H1 (cell line): ENCODE measurements around the gene RBM38. TPM values are rescaled to one million over a fixed set of nuclear protein-coding genes. Genes with fewer than 3 reads are reported as not detected.

ENCODE experiments used
- CTCF ChIA-PET: fragments of 300-600 bp; sonication (Branson Sonifier 250); formaldehyde crosslinking; loops from one replicate; lab custom pipeline; 2021; ENCODE audit not compliant: partially characterized antibody; lab: Charles Lee
- POLR2A ChIA-PET: fragments of 300-600 bp; sonication (Branson Sonifier 250); formaldehyde crosslinking; loops from one replicate; lab custom pipeline; 2021; ENCODE audit warnings: inconsistent platforms; ENCODE audit not compliant: partially characterized antibody; lab: Charles Lee
- DNase-seq, 2 experiments: peaks; one replicate each; pipeline versions ENCODE4 v3.0.0 to v3.0.0-alpha.2; 2010 to 2022; ENCODE audit warnings: low spot score in 2 of 2, low read depth in 1 of 2, mixed read lengths in 1 of 2
- FAIRE-seq: peaks from 2 replicates; lab custom pipeline; 2011; peaks lifted over from hg19 to GRCh38; lab: Jason Lieb, UNC
- H2AFZ ChIP-seq: 2 replicates; pipeline ENCODE4 v1.8.1; 2012; ENCODE audit warnings: low read length, inconsistent platforms
- H2AK5ac ChIP-seq: 2 replicates; pipeline ENCODE4 v1.6.1; 2013; ENCODE audit warnings: low read depth, low read length
- H2BK120ac ChIP-seq: replicated peaks from 2 replicates; pipeline ENCODE3; 2013; ENCODE audit warnings: low read depth, low read length, inconsistent platforms
- H2BK12ac ChIP-seq: 2 replicates; pipeline ENCODE4 v1.6.1; 2013; ENCODE audit warnings: low read depth, low read length
- H2BK15ac ChIP-seq: 2 replicates; pipeline ENCODE4 v1.6.1; 2013; ENCODE audit warnings: low read length
- H2BK20ac ChIP-seq: 2 replicates; pipeline ENCODE4 v1.6.1; 2013; ENCODE audit warnings: low read length
- H2BK5ac ChIP-seq: 2 replicates; pipeline ENCODE4 v1.6.1; 2013; ENCODE audit warnings: low read depth, low read length
- H3K14ac ChIP-seq: 2 replicates; pipeline ENCODE4 v1.6.1; 2013; ENCODE audit warnings: inconsistent platforms; ENCODE audit not compliant: insufficient read length
- H3K18ac ChIP-seq: 2 replicates; pipeline ENCODE4 v1.6.1; 2013; ENCODE audit warnings: low read length; ENCODE audit errors: extremely low read depth
- H3K23ac ChIP-seq: 2 replicates; pipeline ENCODE4 v1.6.1; 2013; ENCODE audit warnings: inconsistent platforms; ENCODE audit not compliant: insufficient read length
- H3K23me2 ChIP-seq: 2 replicates; pipeline ENCODE4 v1.6.1; 2013; ENCODE audit warnings: low read depth, low read length
- H3K27ac ChIP-seq: 2 replicates; pipeline ENCODE4 v1.6.1; 2011; ENCODE audit warnings: low read depth, low read length, inconsistent platforms
- H3K27me3 ChIP-seq, 4 experiments: replicated peaks in 1 of 4; 1 replicate in 1 of 4; 2 replicates in 3 of 4; pipeline versions ENCODE4 v1.6.1 to v1.8.1; 2011 to 2013; ENCODE audit warnings: low read length in 3 of 4, mild to moderate bottlenecking in 3 of 4, inconsistent platforms in 2 of 4, mixed read lengths in 2 of 4, moderate library complexity in 1 of 4; ENCODE audit not compliant: control insufficient read depth in 3 of 4, insufficient read depth in 3 of 4; ENCODE audit errors: extremely low read depth in 1 of 4
- H3K36me3 ChIP-seq, 4 experiments: 2 replicates each; pipeline versions ENCODE4 v1.6.1 to v1.8.1; 2011 to 2013; ENCODE audit warnings: mild to moderate bottlenecking in 4 of 4, low read length in 3 of 4, moderate library complexity in 2 of 4, control low read depth in 1 of 4, inconsistent platforms in 1 of 4; ENCODE audit not compliant: insufficient read depth in 4 of 4, control insufficient read depth in 2 of 4
- H3K4ac ChIP-seq: replicated peaks from 2 replicates; pipeline ENCODE3; 2013; ENCODE audit warnings: low read length, low read depth, mixed read lengths, inconsistent platforms; ENCODE audit not compliant: insufficient read length
- H3K4me1 ChIP-seq, 4 experiments: replicated peaks in 1 of 4; 1 replicate in 1 of 4; 2 replicates in 3 of 4; pipeline versions ENCODE4 v1.6.1 to v1.8.1; 2011 to 2013; ENCODE audit warnings: low read length in 3 of 4, inconsistent platforms in 2 of 4, mixed read lengths in 1 of 4; ENCODE audit not compliant: insufficient read depth in 4 of 4, control insufficient read depth in 3 of 4
- H3K4me2 ChIP-seq, 2 experiments: 2 replicates each; pipeline versions ENCODE4 v1.6.1 to v1.8.1; 2011 to 2013; ENCODE audit warnings: low read depth in 2 of 2, low read length in 2 of 2, control low read depth in 1 of 2, inconsistent platforms in 1 of 2, mild to moderate bottlenecking in 1 of 2; ENCODE audit not compliant: insufficient read depth in 1 of 2
- H3K4me3 ChIP-seq, 4 experiments: fragments of 200-600, 300-600 bp in 1 of 4; sonication (generic), shearing (Covaris generic), sonication (Bioruptor Twin) in 1 of 4; 2 replicates each; pipeline versions ENCODE4 v1.5.1 to v1.8.1; 2011 to 2016; ENCODE audit warnings: low read length in 4 of 4, low read depth in 3 of 4, control low read depth in 2 of 4, inconsistent platforms in 2 of 4, mild to moderate bottlenecking in 2 of 4, mixed read lengths in 1 of 4, moderate library complexity in 1 of 4; ENCODE audit not compliant: insufficient read depth in 2 of 4; ENCODE audit errors: extremely low read depth in 1 of 4
- H3K56ac ChIP-seq: replicated peaks from 2 replicates; pipeline ENCODE3; 2013; ENCODE audit warnings: low read depth, mild to moderate bottlenecking, mixed read lengths, low read length, inconsistent platforms; ENCODE audit not compliant: insufficient read length
- H3K79me1 ChIP-seq: 2 replicates; pipeline ENCODE4 v1.6.1; 2013; ENCODE audit warnings: low read depth, low read length, control low read depth
- H3K79me2 ChIP-seq, 2 experiments: 2 replicates each; pipeline versions ENCODE4 v1.6.1 to v1.8.1; 2012 to 2013; ENCODE audit warnings: low read length in 2 of 2, mild to moderate bottlenecking in 2 of 2, inconsistent platforms in 1 of 2; ENCODE audit not compliant: insufficient read depth in 2 of 2, control insufficient read depth in 1 of 2
- H3K9ac ChIP-seq, 4 experiments: replicated peaks in 1 of 4; 1 replicate in 1 of 4; 2 replicates in 3 of 4; pipeline versions ENCODE4 v1.6.1 to v1.8.1; 2011 to 2013; ENCODE audit warnings: low read depth in 3 of 4, low read length in 3 of 4, control low read depth in 2 of 4, mild to moderate bottlenecking in 2 of 4, moderate library complexity in 2 of 4, inconsistent platforms in 1 of 4; ENCODE audit errors: extremely low read depth in 1 of 4
- H3K9me3 ChIP-seq, 2 experiments: 2 replicates each; pipeline versions ENCODE4 v1.6.1 to v1.8.1; 2012 to 2013; ENCODE audit warnings: mild to moderate bottlenecking in 2 of 2, moderate library complexity in 2 of 2, control low read depth in 1 of 2, inconsistent platforms in 1 of 2, low read depth in 1 of 2, low read length in 1 of 2, mixed read lengths in 1 of 2; ENCODE audit not compliant: insufficient read depth in 2 of 2
- H4K20me1 ChIP-seq, 2 experiments: replicated peaks in 1 of 2; 2 replicates each; pipeline versions ENCODE3 to v1.8.1; 2011 to 2013; ENCODE audit warnings: inconsistent platforms in 2 of 2, low read length in 2 of 2, mild to moderate bottlenecking in 1 of 2; ENCODE audit not compliant: insufficient read depth in 2 of 2, control insufficient read depth in 1 of 2
- H4K5ac ChIP-seq: 2 replicates; pipeline ENCODE4 v1.6.1; 2013; ENCODE audit warnings: low read length, low read depth, mixed read lengths, inconsistent platforms; ENCODE audit not compliant: insufficient read length
- H4K8ac ChIP-seq: 2 replicates; pipeline ENCODE4 v1.8.0; 2013; ENCODE audit warnings: mild to moderate bottlenecking, moderate library complexity, low read length, inconsistent platforms; ENCODE audit not compliant: insufficient read depth; ENCODE audit errors: extremely low read depth
- H4K91ac ChIP-seq: replicated peaks from 2 replicates; pipeline ENCODE3; 2013; ENCODE audit warnings: low read length, mixed read lengths, inconsistent platforms; ENCODE audit not compliant: insufficient read length
- CHD1 ChIP-seq: IDR thresholded peaks from 2 replicates; pipeline ENCODE4 v1.6.1; 2012; ENCODE audit warnings: low read depth, low read length, improper control_type of control experiment
- CTBP2 ChIP-seq: IDR thresholded peaks from 2 replicates; pipeline ENCODE4 v1.7.0; 2011; ENCODE audit warnings: borderline replicate concordance, mild to moderate bottlenecking, moderate library complexity, mixed read lengths, low read length; ENCODE audit not compliant: insufficient read depth, insufficient read length
- GTF2F1 ChIP-seq: IDR thresholded peaks from 2 replicates; pipeline ENCODE4 v1.6.1; 2012; ENCODE audit warnings: low read depth, low read length, improper control_type of control experiment, borderline replicate concordance
- JUN ChIP-seq: IDR thresholded peaks from 2 replicates; pipeline ENCODE4 v1.6.1; 2011; ENCODE audit warnings: low read depth, mild to moderate bottlenecking, improper control_type of control experiment, low read length
- KDM1A ChIP-seq: fragments of 200-600, 300-600 bp; sonication (generic); IDR thresholded peaks from 2 replicates; pipeline ENCODE4 v1.7.1; 2016; ENCODE audit warnings: mild to moderate bottlenecking, low read length, borderline replicate concordance
- NRF1 ChIP-seq: IDR thresholded peaks from 2 replicates; pipeline ENCODE4 v1.6.1; 2011; ENCODE audit warnings: mild to moderate bottlenecking, low read depth, low read length, improper control_type of control experiment
- RFX5 ChIP-seq: IDR thresholded peaks from 2 replicates; pipeline ENCODE4 v1.6.1; 2011; ENCODE audit warnings: low read depth, low read length, improper control_type of control experiment, borderline replicate concordance
- SIN3A ChIP-seq, 2 experiments: IDR thresholded peaks in 1 of 2; conservative IDR thresholded peaks in 1 of 2; 2 replicates each; pipeline ENCODE4 v1.6.1; 2011 to 2012; ENCODE audit warnings: low read length in 2 of 2, improper control_type of control experiment in 1 of 2, low read depth in 1 of 2, mild to moderate bottlenecking in 1 of 2
- SP4 ChIP-seq: IDR thresholded peaks from 2 replicates; pipeline ENCODE4 v1.6.1; 2012; ENCODE audit warnings: low read length, inconsistent platforms
- SUZ12 ChIP-seq: fragments of 200-600 bp; sonication (generic); IDR thresholded peaks from 2 replicates; pipeline ENCODE4 v1.6.1; 2012; ENCODE audit warnings: mild to moderate bottlenecking, inconsistent platforms, low read length, moderate library complexity, mixed read lengths
- TEAD4 ChIP-seq: IDR thresholded peaks from 2 replicates; pipeline ENCODE4 v1.6.1; 2012; ENCODE audit warnings: low read depth, low read length, inconsistent platforms, mixed read lengths
- ZNF274 ChIP-seq: IDR thresholded peaks from 2 replicates; pipeline ENCODE4 v1.7.0; 2012; ENCODE audit warnings: low read length, borderline replicate concordance; ENCODE audit errors: extremely low read depth
- WGBS, 2 experiments: shearing (Covaris generic) in 1 of 2; methylation state at CpG; one replicate each; pipeline versions ENCODE4 v1.1.6 to v1.1.7; 2013 to 2015; ENCODE audit warnings: low lambda C conversion rate in 2 of 2, mixed read lengths in 2 of 2, inconsistent platforms in 1 of 2, low coverage in 1 of 2, missing lambda C conversion rate in 1 of 2; ENCODE audit not compliant: insufficient replicate concordance in 2 of 2, insufficient coverage in 1 of 2, insufficient read length in 1 of 2; ENCODE audit errors: extremely low coverage in 1 of 2, missing lambda C conversion rate in 1 of 2; 5-methylcytosine and 5-hydroxymethylcytosine counted together
- polyA plus RNA-seq, 7 experiments: library from polyadenylated mRNA; depleted of rRNA in 3 of 7; stranded (reverse) in 5 of 7; unstranded in 2 of 7; fragments of >200 nt in 5 of 7; fragments of 200-250 nt in 2 of 7; gene quantifications; 1 replicate in 5 of 7; 2 replicates in 1 of 7; 4 replicates in 1 of 7; pipeline versions ENCODE4 v1.2.1 to v1.2.3, GENCODE V29; 2011 to 2013; ENCODE audit warnings: missing spikeins in 2 of 7, mixed read lengths in 2 of 7
- total RNA-seq: library from RNA; stranded (reverse); fragmentation: NEBNext Ultra II Directional; extraction: Animal tissue kit (Norgen Biotek cat#: 25700); gene quantifications from 2 replicates; pipeline ENCODE4 v1.2.1, GENCODE V29; 2021
- TF ChIP-seq, protein P1 (sequence below): IDR thresholded peaks from 2 replicates; pipeline ENCODE4 v1.6.1; 2012; ENCODE audit warnings: inconsistent platforms

RBM38 gene
- total and polyA plus RNA-seq, 2 of the 8 experiments (the other 6 are each of a cell fraction or from before 2014, with no cell fraction given), result 57.7 to 109 TPM

DNA sequence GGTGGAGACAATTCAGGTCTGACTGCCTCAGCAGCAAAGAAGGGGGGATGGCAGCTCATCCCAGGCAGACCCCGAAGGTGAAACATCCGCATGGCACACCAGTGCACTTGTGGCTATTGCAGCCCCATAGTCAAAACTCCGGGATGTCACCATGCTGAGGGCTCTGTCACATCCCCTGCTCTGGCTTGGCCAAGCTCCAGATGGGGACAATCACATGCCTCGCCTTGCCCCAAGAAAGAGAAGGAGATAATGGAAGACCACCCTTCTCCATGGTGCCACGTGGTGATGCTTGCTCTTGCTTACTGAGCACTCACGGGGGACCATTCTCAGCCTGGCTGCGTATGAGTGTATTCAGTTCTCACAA is 60.2 kb downstream of the RBM38 start:
- POLR2A ChIA-PET, result interaction anchor here (1.5 kb wide), 1 partner anchor 8 kb away, joined by 4 read pairs; no protein-coding TSS in a partner anchor
- H2BK120ac ChIP-seq, result no peak overlapping the region
- no peak overlapping the region for H4K91ac ChIP-seq
- no peak overlapping the region for H2BK15ac ChIP-seq
- no peaks in the 10 kb centered on the region for H3K79me1 ChIP-seq
- no peak overlapping the region for H4K5ac ChIP-seq
- CTCF ChIA-PET, result interaction anchor here (1.0 to 1.1 kb wide), 3 partner anchors 11 to 45 kb away, joined by 3 to 4 read pairs (median 3); no protein-coding TSS in a partner anchor
- H3K4ac ChIP-seq, result no peak overlapping the region
- H2BK12ac ChIP-seq, result no peak overlapping the region
- TF ChIP-seq SUZ12, result no peak
- TF ChIP-seq GTF2F1, result no peak
- TF ChIP-seq SIN3A (conservative IDR thresholded peaks at IDR 0.05 in 1 of 2, IDR thresholded peaks at IDR 0.05 in 1 of 2; ENCODE audit: low read depth in 1 of 2, low read length in 2 of 2), result no peak
- no peak for TF ChIP-seq CHD1
- no peak for TF ChIP-seq TEAD4
- no peak for TF ChIP-seq ZNF274
- TF ChIP-seq KDM1A, result no peak
- no peak for TF ChIP-seq CTBP2
- TF ChIP-seq NRF1, result no peak
- TF ChIP-seq SP4, result no peak
- no peak for TF ChIP-seq RFX5
- TF ChIP-seq JUN, result no peak
- TF ChIP-seq, protein P1, sequence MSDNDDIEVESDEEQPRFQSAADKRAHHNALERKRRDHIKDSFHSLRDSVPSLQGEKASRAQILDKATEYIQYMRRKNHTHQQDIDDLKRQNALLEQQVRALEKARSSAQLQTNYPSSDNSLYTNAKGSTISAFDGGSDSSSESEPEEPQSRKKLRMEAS, result no peak
- WGBS, 2 experiments, result 81% methylated on average over 7 of the region's 7 CpGs; no CpG with 5 or more reads in 1 of the 2 experiments
- H3K36me3 ChIP-seq, result no peaks in the 10 kb centered on the region
- H2AFZ ChIP-seq, result no peak overlapping the region
- no peak for DNase-seq
- no peak overlapping the region for H3K9ac ChIP-seq
- H3K4me2 ChIP-seq, result no peak overlapping the region
- no peak overlapping the region for H3K56ac ChIP-seq
- H3K4me3 ChIP-seq, result no peak overlapping the region
- H4K20me1 ChIP-seq, result peaks cover 0 to 1% of the 10 kb centered on the region in 2 experiments
- H3K4me1 ChIP-seq, result peaks cover 0 to 2% (median 0%) of the 10 kb centered on the region in 4 experiments; a peak in 2 of 7 replicates
- H3K9me3 ChIP-seq, result no peaks in the 10 kb centered on the region; a peak in 1 of 4 replicates
- H3K79me2 ChIP-seq, result no peaks in the 10 kb centered on the region
- H2BK5ac ChIP-seq, result no peak overlapping the region
- no peak for FAIRE-seq
- H3K14ac ChIP-seq, result no peak overlapping the region
- 0 out of 2 replicates have a peak overlapping the region, but pooled peaks have one; percentile 18 for H2BK20ac ChIP-seq
- no peak overlapping the region for H3K18ac ChIP-seq
- H4K8ac ChIP-seq, result no peak overlapping the region
- no peak overlapping the region for H3K23ac ChIP-seq
- no peak overlapping the region for H2AK5ac ChIP-seq
- H3K27me3 ChIP-seq, result no peaks in the 10 kb centered on the region
- H3K27ac ChIP-seq, result no peak overlapping the region
- peaks cover 2% of the 10 kb centered on the region; the same call in 1 of the 2 replicates for H3K23me2 ChIP-seq
